ENCODE measurements around the gene KLF13. TPM values are rescaled to one million over a fixed set of nuclear protein-coding genes. Genes with fewer than 3 reads are reported as not detected.

The KLF13 gene
- total and polyA plus RNA-seq, 7 donors: 18.7 to 71.9 (median 25.0) TPM

GRCh38 chr15:31328969-31329639 lies 2.5 kb downstream of the KLF13 start:
- H3K36me3 ChIP-seq: no peaks in the 10 kb centered on the region
- H3K27ac ChIP-seq: peak overlapping the region; percentile 99 to 100 (median 100)
- peaks cover 0 to 67% (median 59%) of the 10 kb centered on the region in 4 donors for H3K4me1 ChIP-seq
- peak; percentile 74 for DNase-seq
- H3K9me3 ChIP-seq: no peaks in the 10 kb centered on the region
- 4 to 11% methylated on average over 29 of the region's 29 CpGs for WGBS, 2 donors
- H3K27me3 ChIP-seq: no peaks in the 10 kb centered on the region
- intact Hi-C loops (cut with DNase I): loop anchor here (1.0 to 5.0 kb wide), 3 partner anchors 24 to 337 kb away; partner anchors contain the start of gene MTMR10
- TF ChIP-seq CTCF (IDR thresholded peaks at IDR 0.05): no peak
- TF ChIP-seq EP300 (IDR thresholded peaks at IDR 0.05): no peak
- no peak for TF ChIP-seq POLR2A (IDR thresholded peaks at IDR 0.05)
- TF ChIP-seq POLR2AphosphoS5 (IDR thresholded peaks at IDR 0.05): no peak
- H3K4me3 ChIP-seq: peak overlapping the region; percentile 55 to 95 (median 80)

- Histone ChIP-seq H3K4me1 (peaks cover 0 to 69% (median 63%) of the 10 kb centered on the region in 4 donors), H3K36me3 (no peaks in the 10 kb centered on the region), H3K9me3 (no peaks in the 10 kb centered on the region), H3K27ac (peak overlapping the region; percentile 99 to 100 (median 100)), H3K27me3 (no peaks in the 10 kb centered on the region), H3K4me3 (peak overlapping the region in 3 of 4 donors; percentile 75 to 95 (median 84))
- intact Hi-C loops (cut with DNase I): loop anchor here (2.0 to 5.0 kb wide), 2 partner anchors 105 to 337 kb away; partner anchors contain the start of gene MTMR10
- TF ChIP-seq POLR2AphosphoS5 (IDR thresholded peaks at IDR 0.05) (no peak), CTCF (IDR thresholded peaks at IDR 0.05) (no peak), EP300 (IDR thresholded peaks at IDR 0.05) (no peak), POLR2A (IDR thresholded peaks at IDR 0.05) (no peak)
- WGBS, 2 donors: 32 to 53% methylated on average over 15 of the region's 15 CpGs
- no peak for DNase-seq
Observed at GRCh38 chr15:31329640-31330010, 3.0 kb downstream of the KLF13 start.

- intact Hi-C loops (cut with DNase I): no loop called here
Observed at GRCh38 chr15:31330111-31330785, 3.6 kb downstream of the KLF13 start.

GRCh38 chr15:31330836-31331235 lies 4.2 kb downstream of the KLF13 start:
- H3K4me1 ChIP-seq: peaks cover 0 to 72% (median 68%) of the 10 kb centered on the region in 4 donors
- no peak for DNase-seq
- no peaks in the 10 kb centered on the region for H3K9me3 ChIP-seq
- no peaks in the 10 kb centered on the region for H3K27me3 ChIP-seq
- intact Hi-C loops (cut with DNase I): no loop called here
- WGBS, 2 donors: 74 to 75% methylated on average over 4 of the region's 4 CpGs
- H3K27ac ChIP-seq: peak overlapping the region in 3 of 4 donors; percentile 5 to 99 (median 99)
- no peaks in the 10 kb centered on the region for H3K36me3 ChIP-seq
- no peak overlapping the region for H3K4me3 ChIP-seq
- TF ChIP-seq EP300 (IDR thresholded peaks at IDR 0.05) (no peak), POLR2A (IDR thresholded peaks at IDR 0.05) (no peak), CTCF (IDR thresholded peaks at IDR 0.05) (no peak), POLR2AphosphoS5 (IDR thresholded peaks at IDR 0.05) (no peak)

More at GRCh38 chr15:31330111-31330785, 3.6 kb downstream of the KLF13 start:
- peaks cover 0 to 69% (median 65%) of the 10 kb centered on the region in 4 donors for H3K4me1 ChIP-seq
- no peaks in the 10 kb centered on the region for H3K9me3 ChIP-seq
- peak overlapping the region in 1 of 4 donors; percentile 95 for H3K4me3 ChIP-seq
- no peak for DNase-seq
- WGBS, 2 donors: 58 to 68% methylated on average over 10 of the region's 10 CpGs
- no peaks in the 10 kb centered on the region for H3K27me3 ChIP-seq
- no peak for TF ChIP-seq POLR2A (IDR thresholded peaks at IDR 0.05)
- TF ChIP-seq EP300 (IDR thresholded peaks at IDR 0.05): no peak
- no peak for TF ChIP-seq POLR2AphosphoS5 (IDR thresholded peaks at IDR 0.05)
- no peak for TF ChIP-seq CTCF (IDR thresholded peaks at IDR 0.05)
- H3K36me3 ChIP-seq: no peaks in the 10 kb centered on the region
- peak overlapping the region; percentile 99 to 100 (median 100) for H3K27ac ChIP-seq

Data from sigmoid colon (tissue), 7 donors.